Neural cell (in vitro differentiated cells): ENCODE measurements around the gene EMID1. TPM values are rescaled to one million over a fixed set of nuclear protein-coding genes. Genes with fewer than 3 reads are reported as not detected.

Experiments used
- H2AFZ ChIP-seq: fragments of 200-600, 300-800 bp; sonication (generic), shearing (Covaris generic); 2 replicates; pipeline ENCODE4 v1.6.0; 2014; ENCODE audit warnings: low read depth, mild to moderate bottlenecking, antibody characterized with exemption, low read length, moderate library complexity
- H3F3A ChIP-seq: fragments of 200-600 bp; shearing (Covaris generic); 2 replicates; pipeline ENCODE4 v1.6.1; 2016; ENCODE audit warnings: mild to moderate bottlenecking, moderate library complexity, mixed read lengths, antibody characterized with exemption, low read length; ENCODE audit not compliant: insufficient read depth, poor library complexity, severe bottlenecking
- H3K27ac ChIP-seq: fragments of 200-600, 300-800 bp; sonication (generic), shearing (Covaris generic); 2 replicates; pipeline ENCODE4 v1.5.1; 2014; ENCODE audit warnings: mild to moderate bottlenecking, low read length, moderate library complexity
- H3K27me3 ChIP-seq: fragments of 300-800, 200-600 bp; sonication (generic), shearing (Covaris generic); 2 replicates; pipeline ENCODE4 v1.6.0; 2014; ENCODE audit warnings: mild to moderate bottlenecking, low read depth, low read length, moderate library complexity; ENCODE audit not compliant: insufficient read depth
- H3K36me3 ChIP-seq: fragments of 300-800, 200-600 bp; sonication (generic), shearing (Covaris generic); 2 replicates; pipeline ENCODE4 v1.5.1; 2014; ENCODE audit warnings: mild to moderate bottlenecking, antibody characterized with exemption, low read length, moderate library complexity; ENCODE audit not compliant: insufficient read depth
- H3K4me2 ChIP-seq: fragments of 300-800, 200-600 bp; sonication (generic), shearing (Covaris generic); 2 replicates; pipeline ENCODE4 v1.6.0; 2014; ENCODE audit warnings: mild to moderate bottlenecking, low read length
- H3K4me3 ChIP-seq: fragments of 300-800, 200-600 bp; sonication (generic), shearing (Covaris generic); 2 replicates; pipeline ENCODE4 v1.5.1; 2014; ENCODE audit warnings: mild to moderate bottlenecking, low read length, moderate library complexity
- H3K79me2 ChIP-seq: fragments of 200-600 bp; shearing (Covaris generic); replicated peaks from 2 replicates; pipeline ENCODE4 v1.6.0; 2014; ENCODE audit warnings: mild to moderate bottlenecking, low read length, moderate library complexity; ENCODE audit not compliant: insufficient read depth
- H3K9ac ChIP-seq: fragments of 300-800, 200-600 bp; sonication (generic), shearing (Covaris generic); 2 replicates; pipeline ENCODE4 v1.6.1; 2016; ENCODE audit warnings: mild to moderate bottlenecking, low read length, mixed read lengths
- H3K9me2 ChIP-seq: fragments of 200-600 bp; shearing (Covaris generic); 2 replicates; pipeline ENCODE4 v1.6.1; 2016; ENCODE audit warnings: mild to moderate bottlenecking, low read length, mixed read lengths; ENCODE audit not compliant: insufficient read depth
- H3K9me3 ChIP-seq: fragments of 200-600, 300-800 bp; sonication (generic), shearing (Covaris generic); 2 replicates; pipeline ENCODE4 v1.6.1; 2016; ENCODE audit warnings: mild to moderate bottlenecking, mixed run types, low read length, moderate library complexity, mixed read lengths
- H4K20me1 ChIP-seq: fragments of 200-600 bp; shearing (Covaris generic); 2 replicates; pipeline ENCODE4 v1.6.1; 2016; ENCODE audit warnings: mild to moderate bottlenecking, mixed run types; ENCODE audit not compliant: insufficient read depth
- CTCF ChIP-seq: fragments of 450-650 bp; IDR thresholded peaks from 2 replicates; pipeline ENCODE4 v1.5.1; 2014; ENCODE audit warnings: antibody characterized with exemption, mild to moderate bottlenecking, moderate library complexity; ENCODE audit not compliant: poor library complexity, severe bottlenecking
- EP300 ChIP-seq: fragments of 450-650 bp; conservative IDR thresholded peaks from 2 replicates; pipeline ENCODE4 v1.6.1; 2014; ENCODE audit warnings: antibody characterized with exemption, mild to moderate bottlenecking, moderate library complexity; ENCODE audit not compliant: poor library complexity, severe bottlenecking
- EZH2 ChIP-seq: fragments of 200-600, 300-800 bp; shearing (Covaris generic), sonication (generic); IDR thresholded peaks from 2 replicates; pipeline ENCODE4 v1.6.1; 2014; ENCODE audit warnings: antibody characterized with exemption, low read length, borderline replicate concordance, mild to moderate bottlenecking; ENCODE audit not compliant: insufficient read depth, poor library complexity, severe bottlenecking
- MXI1 ChIP-seq: fragments of 450-650 bp; conservative IDR thresholded peaks from 2 replicates; pipeline ENCODE4 v1.6.1; 2014; ENCODE audit warnings: antibody characterized with exemption, mild to moderate bottlenecking; ENCODE audit not compliant: poor library complexity, severe bottlenecking
- POLR2AphosphoS5 ChIP-seq: IDR thresholded peaks from 2 replicates; pipeline ENCODE4 v1.6.1; 2012
- RAD21 ChIP-seq: fragments of 450-650 bp; conservative IDR thresholded peaks from 2 replicates; pipeline ENCODE4 v1.6.1; 2014; ENCODE audit warnings: antibody characterized with exemption, mild to moderate bottlenecking, moderate library complexity
- SMC3 ChIP-seq: fragments of 450-650 bp; conservative IDR thresholded peaks from 2 replicates; pipeline ENCODE4 v1.6.1; 2014; ENCODE audit warnings: antibody characterized with exemption, mild to moderate bottlenecking, moderate library complexity; ENCODE audit not compliant: poor library complexity
- TAF1 ChIP-seq: IDR thresholded peaks from 2 replicates; pipeline ENCODE4 v1.6.1; 2012; ENCODE audit warnings: low read depth
- polyA plus RNA-seq: library from polyadenylated mRNA; depleted of rRNA; stranded (reverse); fragments of >200 nt; gene quantifications from 2 replicates; pipeline ENCODE4 v1.2.3, GENCODE V29; 2014
- TF ChIP-seq, protein P1 (sequence below): IDR thresholded peaks from 2 replicates; pipeline ENCODE4 v1.6.1; 2012; ENCODE audit warnings: borderline replicate concordance

The EMID1 gene
- polyA plus RNA-seq, 1 donor from 2014 or later = 14.1 TPM

DNA sequence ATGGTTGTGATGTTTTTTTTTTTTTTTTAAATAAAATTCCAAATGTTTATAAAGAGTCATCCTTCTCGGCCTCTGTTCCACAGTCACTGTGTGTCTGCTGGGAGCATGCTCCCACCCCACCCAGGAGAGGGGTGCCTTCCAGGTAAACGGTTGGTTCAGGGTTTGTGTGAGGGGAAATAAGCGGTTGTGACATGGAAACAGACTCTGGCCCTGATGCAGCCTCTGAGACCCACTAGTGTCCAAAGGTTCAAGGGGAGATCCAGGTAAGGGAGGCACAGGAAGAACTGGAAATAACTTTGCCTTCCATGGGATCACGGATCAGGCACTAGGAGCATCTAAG lies 94.7 kb downstream of the EMID1 start:
- no peak overlapping the region for H3K4me3 ChIP-seq
- H3K9me3 ChIP-seq = no peaks in the 10 kb centered on the region
- TF ChIP-seq RAD21 (no peak), EP300 (no peak), TAF1 (no peak), POLR2AphosphoS5 (no peak), MXI1 (no peak), SMC3 (no peak), EZH2 (no peak), CTCF (no peak)
- TF ChIP-seq, protein P1, sequence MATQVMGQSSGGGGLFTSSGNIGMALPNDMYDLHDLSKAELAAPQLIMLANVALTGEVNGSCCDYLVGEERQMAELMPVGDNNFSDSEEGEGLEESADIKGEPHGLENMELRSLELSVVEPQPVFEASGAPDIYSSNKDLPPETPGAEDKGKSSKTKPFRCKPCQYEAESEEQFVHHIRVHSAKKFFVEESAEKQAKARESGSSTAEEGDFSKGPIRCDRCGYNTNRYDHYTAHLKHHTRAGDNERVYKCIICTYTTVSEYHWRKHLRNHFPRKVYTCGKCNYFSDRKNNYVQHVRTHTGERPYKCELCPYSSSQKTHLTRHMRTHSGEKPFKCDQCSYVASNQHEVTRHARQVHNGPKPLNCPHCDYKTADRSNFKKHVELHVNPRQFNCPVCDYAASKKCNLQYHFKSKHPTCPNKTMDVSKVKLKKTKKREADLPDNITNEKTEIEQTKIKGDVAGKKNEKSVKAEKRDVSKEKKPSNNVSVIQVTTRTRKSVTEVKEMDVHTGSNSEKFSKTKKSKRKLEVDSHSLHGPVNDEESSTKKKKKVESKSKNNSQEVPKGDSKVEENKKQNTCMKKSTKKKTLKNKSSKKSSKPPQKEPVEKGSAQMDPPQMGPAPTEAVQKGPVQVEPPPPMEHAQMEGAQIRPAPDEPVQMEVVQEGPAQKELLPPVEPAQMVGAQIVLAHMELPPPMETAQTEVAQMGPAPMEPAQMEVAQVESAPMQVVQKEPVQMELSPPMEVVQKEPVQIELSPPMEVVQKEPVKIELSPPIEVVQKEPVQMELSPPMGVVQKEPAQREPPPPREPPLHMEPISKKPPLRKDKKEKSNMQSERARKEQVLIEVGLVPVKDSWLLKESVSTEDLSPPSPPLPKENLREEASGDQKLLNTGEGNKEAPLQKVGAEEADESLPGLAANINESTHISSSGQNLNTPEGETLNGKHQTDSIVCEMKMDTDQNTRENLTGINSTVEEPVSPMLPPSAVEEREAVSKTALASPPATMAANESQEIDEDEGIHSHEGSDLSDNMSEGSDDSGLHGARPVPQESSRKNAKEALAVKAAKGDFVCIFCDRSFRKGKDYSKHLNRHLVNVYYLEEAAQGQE = no peak
- H3K4me2 ChIP-seq = no peak overlapping the region
- H3K27ac ChIP-seq = no peak overlapping the region
- no peaks in the 10 kb centered on the region for H3K9me2 ChIP-seq
- H2AFZ ChIP-seq = no peak overlapping the region
- H3F3A ChIP-seq = no peaks in the 10 kb centered on the region
- no peak overlapping the region for H3K9ac ChIP-seq
- no peaks in the 10 kb centered on the region for H3K27me3 ChIP-seq
- H3K36me3 ChIP-seq = peaks cover 17% of the 10 kb centered on the region
- no peaks in the 10 kb centered on the region for H3K79me2 ChIP-seq
- H4K20me1 ChIP-seq = no peaks in the 10 kb centered on the region

DNA sequence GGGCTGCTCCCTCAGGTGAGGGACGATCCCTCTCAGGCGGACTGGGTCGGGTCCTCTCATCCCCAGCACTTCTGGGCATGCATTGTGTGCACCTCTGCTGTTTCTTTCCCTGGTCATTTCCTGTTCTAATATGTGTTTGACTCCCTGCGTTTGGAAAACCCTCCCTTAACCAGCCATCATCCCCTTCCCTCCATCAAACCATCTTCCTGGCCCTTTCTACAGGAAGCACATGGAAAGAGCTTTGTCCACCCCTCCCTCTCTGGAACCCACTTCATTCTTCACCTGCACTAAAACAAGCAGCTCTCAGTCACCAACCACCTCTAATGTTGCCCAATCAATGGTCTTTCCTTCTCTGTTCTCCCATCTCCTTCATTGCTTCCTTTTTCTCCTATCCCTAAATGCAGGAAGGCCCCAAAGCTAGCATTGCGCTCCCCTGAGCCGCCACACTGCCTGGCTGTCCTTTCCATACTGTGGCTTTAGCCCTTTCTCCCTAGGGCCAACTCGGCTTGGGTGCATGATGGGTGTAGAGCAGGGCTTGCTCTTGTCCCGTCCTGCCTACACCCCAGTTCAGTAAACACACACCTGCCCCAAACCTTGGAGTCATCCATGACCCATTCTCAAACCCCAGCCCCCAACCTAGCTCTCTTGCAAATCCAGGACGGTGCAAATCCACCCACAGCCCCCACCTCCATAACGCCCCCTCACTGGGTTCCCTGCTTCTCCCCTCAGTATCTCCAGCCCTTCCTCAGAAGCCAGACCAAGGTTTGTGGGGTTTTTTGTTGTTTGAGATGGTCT lies 95.3 kb downstream of the EMID1 start:
- peaks cover 5% of the 10 kb centered on the region for H3K27me3 ChIP-seq
- no peak overlapping the region for H3K9ac ChIP-seq
- TF ChIP-seq POLR2AphosphoS5 (peak; percentile 9), EP300 (no peak)
- H3K4me2 ChIP-seq = no peak overlapping the region
- no peaks in the 10 kb centered on the region for H3K9me3 ChIP-seq
- no peak overlapping the region for H3K27ac ChIP-seq
- no peaks in the 10 kb centered on the region for H3K9me2 ChIP-seq
- no peaks in the 10 kb centered on the region for H3K79me2 ChIP-seq
- H2AFZ ChIP-seq = no peak overlapping the region
- no peaks in the 10 kb centered on the region for H4K20me1 ChIP-seq
- no peaks in the 10 kb centered on the region for H3F3A ChIP-seq
- H3K4me3 ChIP-seq = no peak overlapping the region
- H3K36me3 ChIP-seq = peaks cover 12% of the 10 kb centered on the region
